ENCODE results near the gene SLC16A4.

The SLC16A4 gene

GRCh38 chr1:110430901-110431300 is 40.1 kb upstream of the SLC16A4 start:
- no peak for DNase-seq (ENCODE audit: low read depth)
- TF ChIP-seq CTCF (IDR thresholded peaks at IDR 0.05; ENCODE audit: low read depth, low read length, missing control alignments), result no peak
- H3K4me3 ChIP-seq (ENCODE audit: low read depth, low read length), result no peak overlapping the region

DNA sequence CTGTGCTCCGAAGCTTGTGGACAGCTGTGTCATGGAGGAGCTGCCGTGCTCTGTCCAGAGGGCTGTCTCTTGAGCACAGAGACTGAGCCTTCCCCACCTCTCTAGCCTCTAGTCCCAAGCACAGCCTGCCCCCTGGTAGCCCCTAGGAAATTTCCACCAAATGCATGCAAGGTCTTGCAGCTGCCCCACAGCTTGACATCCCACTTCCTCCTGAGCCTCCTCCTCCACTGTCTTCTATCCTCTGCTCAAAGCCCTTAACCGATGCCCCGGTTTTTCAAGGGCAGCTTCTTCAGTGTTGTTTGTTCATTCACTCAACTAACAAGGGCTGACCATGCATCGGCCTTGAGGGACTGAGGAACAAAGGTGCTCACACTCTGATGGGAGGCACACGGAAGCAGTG is 39.5 kb upstream of the SLC16A4 start:
- no peak for TF ChIP-seq CTCF (IDR thresholded peaks at IDR 0.05; ENCODE audit: low read depth, low read length, missing control alignments)
- no peak overlapping the region for H3K4me3 ChIP-seq (ENCODE audit: low read depth, low read length)
- DNase-seq (ENCODE audit: low read depth), result no peak

GRCh38 chr1:110428946-110429345 is 38.1 kb upstream of the SLC16A4 start:
- H3K4me3 ChIP-seq (ENCODE audit: low read depth, low read length), result no peak overlapping the region
- TF ChIP-seq CTCF (IDR thresholded peaks at IDR 0.05; ENCODE audit: low read depth, low read length, missing control alignments), result no peak
- no peak for DNase-seq (ENCODE audit: low read depth)

DNA sequence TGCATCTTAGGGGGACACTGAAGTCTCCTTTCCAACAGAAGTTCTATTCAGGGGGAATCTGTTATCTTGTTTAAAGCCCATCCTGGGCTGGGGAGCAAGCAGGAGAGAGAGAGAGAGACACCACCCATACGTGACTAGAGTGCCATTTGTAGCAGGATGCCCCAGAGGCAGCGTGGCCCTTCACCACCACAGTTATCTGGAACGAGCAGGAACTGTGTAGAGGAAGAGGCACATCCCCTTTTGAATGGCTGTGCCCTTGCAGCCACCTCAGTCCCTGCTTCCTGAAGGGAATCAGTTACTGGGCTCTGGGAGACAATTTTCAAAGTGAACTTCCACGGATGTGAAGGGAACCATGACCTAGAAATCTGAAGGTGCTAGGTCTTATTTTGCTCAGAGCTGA is 36.0 kb upstream of the SLC16A4 start:
- no peak for DNase-seq (ENCODE audit: low read depth)
- TF ChIP-seq CTCF (IDR thresholded peaks at IDR 0.05; ENCODE audit: low read depth, low read length, missing control alignments), result no peak
- no peak overlapping the region for H3K4me3 ChIP-seq (ENCODE audit: low read depth, low read length)

GRCh38 chr1:110425612-110426152 is 34.9 kb upstream of the SLC16A4 start:
- no peak for TF ChIP-seq CTCF (IDR thresholded peaks at IDR 0.05; ENCODE audit: low read depth, low read length, missing control alignments)
- no peak for DNase-seq (ENCODE audit: low read depth)

GRCh38 chr1:110424699-110425611 is 34.1 kb upstream of the SLC16A4 start:
- no peak for TF ChIP-seq CTCF (IDR thresholded peaks at IDR 0.05; ENCODE audit: low read depth, low read length, missing control alignments)
- no peak overlapping the region for H3K4me3 ChIP-seq (ENCODE audit: low read depth, low read length)
- no peak for DNase-seq (ENCODE audit: low read depth)

More at GRCh38 chr1:110425612-110426152, 34.9 kb upstream of the SLC16A4 start:
- no peak overlapping the region for H3K4me3 ChIP-seq (ENCODE audit: low read depth, low read length)
